ENCODE measurements around the gene CSPG4. TPM values are rescaled to one million over a fixed set of nuclear protein-coding genes. Genes with fewer than 3 reads are reported as not detected.

CSPG4 gene
- total and polyA plus RNA-seq, 2 donors (not counting 3 experiments of a cell fraction or from before 2014, with no cell fraction given) = not detected

DNA sequence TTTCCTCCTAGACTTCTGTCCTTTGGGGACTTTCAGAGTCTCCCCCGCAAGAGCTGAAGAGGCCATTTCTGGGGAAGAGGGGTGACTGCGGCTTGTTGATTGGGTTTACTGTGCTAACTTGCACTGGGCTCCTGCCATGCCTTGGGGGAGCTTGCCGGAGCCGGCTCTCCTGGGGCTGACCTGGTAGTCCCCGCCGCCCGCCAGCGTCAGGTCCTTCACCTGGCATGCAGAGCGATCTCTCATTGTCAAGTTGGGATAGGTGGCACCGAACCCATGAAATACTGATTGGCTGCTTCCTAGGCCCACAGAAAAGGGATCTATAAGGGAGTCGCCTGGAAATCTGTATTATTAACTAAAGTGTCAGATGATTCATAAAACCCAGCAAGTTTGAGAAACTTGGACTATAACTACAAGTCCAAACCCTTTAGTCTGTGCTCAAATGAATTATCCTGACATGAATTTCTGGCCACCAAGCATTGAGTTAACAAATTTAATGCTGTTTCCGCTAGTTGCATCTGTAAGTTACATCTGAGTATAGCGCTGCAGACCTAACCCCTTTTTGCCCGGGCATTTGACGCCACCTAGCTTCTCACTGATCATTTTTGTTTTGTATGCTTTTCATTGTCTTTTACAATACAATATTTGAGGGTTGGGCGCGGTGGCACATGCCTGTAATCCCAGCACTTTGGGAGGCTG is 72.0 kb downstream of the CSPG4 start:
- dilution Hi-C loops (cut with MboI; ENCODE audit: extremely low pct_ligation_motif_present, low sequenced_read_pairs) (no loop called here), intact Hi-C loops (cut with micrococcal nuclease) (loop anchor here (1.0 to 2.0 kb wide), 3 partner anchors 8 to 272 kb away; partner anchors contain the start of genes MAN2C1 and SNUPN)
- Histone ChIP-seq H3K27ac (ENCODE audit: insufficient read depth, low read depth, low read length) (peak overlapping the region; percentile 31), H3K9ac (replicated peaks; ENCODE audit: extremely low read depth, insufficient read depth, low read length) (peak overlapping the region; percentile 71), H3K79me2 (ENCODE audit: control insufficient read depth, insufficient read depth, low read length) (peaks cover 10% of the 10 kb centered on the region), H3K27me3 (ENCODE audit: control insufficient read depth in 2 of 2, insufficient read depth in 2 of 2, low read length in 2 of 2) (no peaks in the 10 kb centered on the region), H3K4me3 (replicated peaks in 1 of 3; ENCODE audit: insufficient read depth in 1 of 3, low read depth in 1 of 3, low read length in 3 of 3) (peak overlapping the region; percentile 26 to 68 (median 60)), H2AFZ (ENCODE audit: low read depth, low read length) (peak overlapping the region; percentile 68), H4K20me1 (replicated peaks; ENCODE audit: control insufficient read depth, extremely low read depth, insufficient read depth, low read length) (no peaks in the 10 kb centered on the region), H3K9me3 (replicated peaks; ENCODE audit: control insufficient read depth, insufficient read depth, low read length) (no peaks in the 10 kb centered on the region), H3K9me1 (replicated peaks; ENCODE audit: control insufficient read depth, extremely low read depth, insufficient read depth, low read length) (no peaks in the 10 kb centered on the region), H3K4me1 (ENCODE audit: control insufficient read depth, extremely low read depth, insufficient read depth, low read length) (peaks cover 23% of the 10 kb centered on the region), H3K36me3 (ENCODE audit: control insufficient read depth in 2 of 2, extremely low read depth in 1 of 2, insufficient read depth in 2 of 2, low read length in 2 of 2) (no peaks in the 10 kb centered on the region), H3K4me2 (ENCODE audit: insufficient read depth, low read length) (peak overlapping the region; percentile 67)
- TSS peak; percentile 88 for BruUV-seq (replicated peaks)
- FAIRE-seq (peak; percentile 76), DNase-seq (ENCODE audit: low read depth, low spot score) (peak; percentile 77)
- ChIA-PET CTCF (interaction anchor here (0.7 to 4.3 kb wide), 11 partner anchors 13 to 273 kb away, joined by 3 to 65 read pairs (median 7); partner anchors contain the start of gene PTPN9), POLR2A (interaction anchor here (0.6 to 1.8 kb wide), 5 partner anchors 15 to 278 kb away, joined by 3 to 6 read pairs (median 6); partner anchors contain the start of genes MAN2C1 and SNUPN)
- TF ChIP-seq MYC (IDR thresholded peaks at IDR 0.05; ENCODE audit: low read depth, low read length) (no peak), JUN (IDR thresholded peaks at IDR 0.05; ENCODE audit: borderline replicate concordance, insufficient read depth, insufficient read length, low read depth) (no peak), GATA2 (IDR thresholded peaks at IDR 0.05; ENCODE audit: insufficient read depth, insufficient read length, low read depth, low read length) (no peak), FOS (IDR thresholded peaks at IDR 0.05; ENCODE audit: borderline replicate concordance, insufficient read depth, low read length) (no peak)
- TF ChIP-seq, protein P1, sequence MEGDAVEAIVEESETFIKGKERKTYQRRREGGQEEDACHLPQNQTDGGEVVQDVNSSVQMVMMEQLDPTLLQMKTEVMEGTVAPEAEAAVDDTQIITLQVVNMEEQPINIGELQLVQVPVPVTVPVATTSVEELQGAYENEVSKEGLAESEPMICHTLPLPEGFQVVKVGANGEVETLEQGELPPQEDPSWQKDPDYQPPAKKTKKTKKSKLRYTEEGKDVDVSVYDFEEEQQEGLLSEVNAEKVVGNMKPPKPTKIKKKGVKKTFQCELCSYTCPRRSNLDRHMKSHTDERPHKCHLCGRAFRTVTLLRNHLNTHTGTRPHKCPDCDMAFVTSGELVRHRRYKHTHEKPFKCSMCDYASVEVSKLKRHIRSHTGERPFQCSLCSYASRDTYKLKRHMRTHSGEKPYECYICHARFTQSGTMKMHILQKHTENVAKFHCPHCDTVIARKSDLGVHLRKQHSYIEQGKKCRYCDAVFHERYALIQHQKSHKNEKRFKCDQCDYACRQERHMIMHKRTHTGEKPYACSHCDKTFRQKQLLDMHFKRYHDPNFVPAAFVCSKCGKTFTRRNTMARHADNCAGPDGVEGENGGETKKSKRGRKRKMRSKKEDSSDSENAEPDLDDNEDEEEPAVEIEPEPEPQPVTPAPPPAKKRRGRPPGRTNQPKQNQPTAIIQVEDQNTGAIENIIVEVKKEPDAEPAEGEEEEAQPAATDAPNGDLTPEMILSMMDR (IDR thresholded peaks at IDR 0.05; ENCODE audit: extremely low read depth in 1 of 2, insufficient read depth in 1 of 2, low read depth in 1 of 2, low read length in 2 of 2) = peak; percentile 20 to 22
